Stimulated activated memory B cell treated with anti-CD40 and anti-IgM and Interleukin-4, amounts not matched to agents 10 μg/mL and 1 μg/mL and 100 μg/mL, for 72 hours (primary cell): ENCODE measurements around the gene VPS18.

ENCODE experiments used
- ATAC-seq: fragments of 150-1000 bp; cut with Tn5 transposase; 2 replicates; pipeline ENCODE4 v1.10.0; 2021
- H3K27ac Mint-ChIP-seq: one replicate; pipeline ENCODE4 v1.8.0; 2022; ENCODE audit warnings: mild to moderate bottlenecking, mixed read lengths
- H3K27me3 Mint-ChIP-seq: one replicate; pipeline ENCODE4 v1.8.0; 2022; ENCODE audit warnings: mixed read lengths
- H3K36me3 Mint-ChIP-seq: one replicate; pipeline ENCODE4 v1.8.0; 2022; ENCODE audit warnings: mixed read lengths
- H3K4me1 Mint-ChIP-seq: one replicate; pipeline ENCODE4 v1.8.0; 2022; ENCODE audit warnings: mixed read lengths
- H3K4me3 Mint-ChIP-seq: one replicate; pipeline ENCODE4 v1.8.0; 2022; ENCODE audit warnings: mild to moderate bottlenecking, moderate library complexity, mixed read lengths
- H3K9me3 Mint-ChIP-seq: one replicate; pipeline ENCODE4 v1.8.0; 2022; ENCODE audit warnings: mixed read lengths

VPS18 gene

GRCh38 chr15:40917585-40917984 is 23.3 kb downstream of the VPS18 start:
- H3K9me3 Mint-ChIP-seq = no peaks in the 10 kb centered on the region
- H3K4me1 Mint-ChIP-seq = no peaks in the 10 kb centered on the region
- ATAC-seq = no peak
- no peaks in the 10 kb centered on the region for H3K27me3 Mint-ChIP-seq
- H3K36me3 Mint-ChIP-seq = no peaks in the 10 kb centered on the region
- H3K27ac Mint-ChIP-seq = no peak overlapping the region
- H3K4me3 Mint-ChIP-seq = no peak overlapping the region

- Mint-ChIP-seq H3K4me3 (no peak overlapping the region), H3K27me3 (no peaks in the 10 kb centered on the region), H3K9me3 (no peaks in the 10 kb centered on the region), H3K4me1 (no peaks in the 10 kb centered on the region), H3K27ac (no peak overlapping the region), H3K36me3 (no peaks in the 10 kb centered on the region)
- no peak for ATAC-seq
These were observed 24.0 kb downstream of the VPS18 start for GRCh38 chr15:40918146-40918798.

GRCh38 chr15:40918799-40919392 is 24.6 kb downstream of the VPS18 start:
- Mint-ChIP-seq H3K9me3 (no peaks in the 10 kb centered on the region), H3K4me1 (no peaks in the 10 kb centered on the region), H3K27ac (no peak overlapping the region), H3K36me3 (no peaks in the 10 kb centered on the region), H3K27me3 (no peaks in the 10 kb centered on the region), H3K4me3 (no peak overlapping the region)
- ATAC-seq = no peak

GRCh38 chr15:40921949-40922607 is 27.8 kb downstream of the VPS18 start:
- Mint-ChIP-seq H3K27ac (no peak overlapping the region), H3K4me1 (peaks cover 13% of the 10 kb centered on the region), H3K36me3 (no peaks in the 10 kb centered on the region), H3K4me3 (no peak overlapping the region), H3K27me3 (peaks cover 23% of the 10 kb centered on the region), H3K9me3 (no peaks in the 10 kb centered on the region)
- ATAC-seq = no peak

GRCh38 chr15:40922608-40923005 is 28.4 kb downstream of the VPS18 start:
- H3K27me3 Mint-ChIP-seq = peaks cover 29% of the 10 kb centered on the region
- ATAC-seq = no peak
- H3K36me3 Mint-ChIP-seq = no peaks in the 10 kb centered on the region
- no peaks in the 10 kb centered on the region for H3K9me3 Mint-ChIP-seq
- no peak overlapping the region for H3K4me3 Mint-ChIP-seq
- peaks cover 17% of the 10 kb centered on the region for H3K4me1 Mint-ChIP-seq
- no peak overlapping the region for H3K27ac Mint-ChIP-seq

- Mint-ChIP-seq H3K4me1 (peaks cover 20% of the 10 kb centered on the region), H3K9me3 (no peaks in the 10 kb centered on the region), H3K4me3 (no peak overlapping the region), H3K36me3 (no peaks in the 10 kb centered on the region), H3K27me3 (peaks cover 34% of the 10 kb centered on the region), H3K27ac (no peak overlapping the region)
- no peak for ATAC-seq
These were observed 29.3 kb downstream of the VPS18 start for GRCh38 chr15:40923551-40923950.

- H3K27me3 Mint-ChIP-seq = peaks cover 53% of the 10 kb centered on the region
These were observed 31.2 kb downstream of the VPS18 start for GRCh38 chr15:40925495-40925862.

GRCh38 chr15:40925863-40926658 is 31.8 kb downstream of the VPS18 start:
- no peak overlapping the region for H3K27ac Mint-ChIP-seq
- peak; percentile 21 for ATAC-seq
- H3K4me1 Mint-ChIP-seq = peaks cover 44% of the 10 kb centered on the region
- no peaks in the 10 kb centered on the region for H3K36me3 Mint-ChIP-seq
- peak overlapping the region; percentile 42 for H3K4me3 Mint-ChIP-seq
- no peaks in the 10 kb centered on the region for H3K9me3 Mint-ChIP-seq
- peaks cover 59% of the 10 kb centered on the region for H3K27me3 Mint-ChIP-seq

More at GRCh38 chr15:40925495-40925862, 31.2 kb downstream of the VPS18 start:
- no peak overlapping the region for H3K27ac Mint-ChIP-seq
- H3K4me3 Mint-ChIP-seq = no peak overlapping the region
- H3K9me3 Mint-ChIP-seq = no peaks in the 10 kb centered on the region
- no peak for ATAC-seq
- no peaks in the 10 kb centered on the region for H3K36me3 Mint-ChIP-seq
- peaks cover 38% of the 10 kb centered on the region for H3K4me1 Mint-ChIP-seq

GRCh38 chr15:40926659-40927494 is 32.6 kb downstream of the VPS18 start:
- no peak for ATAC-seq
- Mint-ChIP-seq H3K36me3 (no peaks in the 10 kb centered on the region), H3K9me3 (no peaks in the 10 kb centered on the region), H3K27me3 (peaks cover 67% of the 10 kb centered on the region), H3K4me3 (peak overlapping the region; percentile 42), H3K4me1 (peaks cover 48% of the 10 kb centered on the region), H3K27ac (no peak overlapping the region)

GRCh38 chr15:40927495-40927872 is 33.2 kb downstream of the VPS18 start:
- Mint-ChIP-seq H3K36me3 (no peaks in the 10 kb centered on the region), H3K27ac (no peak overlapping the region), H3K4me1 (peaks cover 52% of the 10 kb centered on the region), H3K9me3 (no peaks in the 10 kb centered on the region), H3K4me3 (peak overlapping the region; percentile 54), H3K27me3 (peaks cover 73% of the 10 kb centered on the region)
- no peak for ATAC-seq

GRCh38 chr15:40927873-40928806 is 33.9 kb downstream of the VPS18 start:
- ATAC-seq = no peak
- Mint-ChIP-seq H3K27me3 (peaks cover 77% of the 10 kb centered on the region), H3K9me3 (no peaks in the 10 kb centered on the region), H3K4me1 (peaks cover 52% of the 10 kb centered on the region), H3K27ac (no peak overlapping the region), H3K4me3 (peak overlapping the region; percentile 75), H3K36me3 (no peaks in the 10 kb centered on the region)

- H3K27ac Mint-ChIP-seq = no peak within 1 kb of the TSS
- peak; percentile 31 for ATAC-seq
These were observed 34.8 kb downstream of the VPS18 start, which contains the start of gene DLL4 for GRCh38 chr15:40928821-40929659. Gene DLL4, plus strand, starts transcription at chr15:40929340. Its CDS starts 329 bp downstream, at chr15:40929669.

More at GRCh38 chr15:40928821-40929659, 34.8 kb downstream of the VPS18 start, which contains the start of gene DLL4:
- Mint-ChIP-seq H3K36me3 (no peaks in the 10 kb centered on the region), H3K4me1 (peaks cover 52% of the 10 kb centered on the region), H3K27me3 (peaks cover 85% of the 10 kb centered on the region), H3K4me3 (peak within 1 kb of the TSS; percentile 75), H3K9me3 (no peaks in the 10 kb centered on the region)
